Activated naive CD4-positive, alpha-beta T cell treated with anti-CD3 and anti-CD28 coated beads, Interleukin-2, amount 50 U/mL, for 16 hours (primary cell): ENCODE data around the gene MPP4.
"Not testable (repeated sequence)": the region's sequence is repeated elsewhere in the genome, so short reads cannot be mapped to it uniquely, and the experiment has no call there.

ENCODE experiments used
- DNase-seq: peaks from one replicate; pipeline ENCODE4 v3.0.0-alpha.2; 2020

MPP4 gene

GRCh38 chr2:201698588-201699226 is at the start of gene MPP4:
TSS of gene MPP4 (minus strand) at chr2:201698644. CDS start at chr2:201693954, 4,690 bp downstream.
- no peak for DNase-seq

GRCh38 chr2:201746551-201746950 is 48.1 kb upstream of the MPP4 start:
- DNase-seq = no peak

- DNase-seq = no peak
Observed at GRCh38 chr2:201735486-201735885, 37.0 kb upstream of the MPP4 start.

GRCh38 chr2:201734111-201734510 is 35.7 kb upstream of the MPP4 start:
- no peak for DNase-seq

- no peak for DNase-seq
Observed at GRCh38 chr2:201733544-201733943, 35.1 kb upstream of the MPP4 start.

GRCh38 chr2:201730651-201731285 is 32.3 kb upstream of the MPP4 start:
- DNase-seq = peak; percentile 18

- DNase-seq = no peak
Observed at GRCh38 chr2:201715459-201715858, 17.0 kb upstream of the MPP4 start.

GRCh38 chr2:201712726-201713125 is 14.3 kb upstream of the MPP4 start:
- DNase-seq = no peak

GRCh38 chr2:201709747-201710146 is 11.3 kb upstream of the MPP4 start:
- no peak for DNase-seq

- no peak for DNase-seq
Observed at GRCh38 chr2:201709049-201709448, 10.6 kb upstream of the MPP4 start.

- DNase-seq = no peak
Observed at GRCh38 chr2:201707753-201708152, 9.3 kb upstream of the MPP4 start.

GRCh38 chr2:201707142-201707541 is 8.7 kb upstream of the MPP4 start:
- DNase-seq = no peak

- DNase-seq = no peak
Observed at GRCh38 chr2:201704536-201704935, 6.1 kb upstream of the MPP4 start.

GRCh38 chr2:201701646-201702045 is 3.2 kb upstream of the MPP4 start:
- DNase-seq = no peak

GRCh38 chr2:201699416-201699815 is 972 bp upstream of the MPP4 start:
- DNase-seq = no peak

GRCh38 chr2:201697899-201698298 is 545 bp downstream of the MPP4 start:
- no peak for DNase-seq

- DNase-seq = no peak
Observed at GRCh38 chr2:201696151-201696659, 2.2 kb downstream of the MPP4 start.

GRCh38 chr2:201685156-201685555 is 13.3 kb downstream of the MPP4 start:
- no peak for DNase-seq

- DNase-seq = no peak
Observed at GRCh38 chr2:201680743-201681142, 17.7 kb downstream of the MPP4 start.

GRCh38 chr2:201678401-201678800 is 20.0 kb downstream of the MPP4 start:
- DNase-seq = no peak

GRCh38 chr2:201675454-201675853 is 23.0 kb downstream of the MPP4 start:
- DNase-seq = no peak

- no peak for DNase-seq
Observed at GRCh38 chr2:201674794-201675193, 23.6 kb downstream of the MPP4 start.

- DNase-seq = no peak
Observed at GRCh38 chr2:201674298-201674697, 24.1 kb downstream of the MPP4 start.

GRCh38 chr2:201673546-201673945 is 24.9 kb downstream of the MPP4 start:
- no peak for DNase-seq

- DNase-seq = not testable (repeated sequence)
Observed at GRCh38 chr2:201671205-201671604, 27.2 kb downstream of the MPP4 start.
